K562 (cell line): ENCODE results near the gene DNAH8. TPM values are rescaled to one million over a fixed set of nuclear protein-coding genes. Genes with fewer than 3 reads are reported as not detected.
A peak's percentile ranks its signal among the peaks of the same experiment; 100 is the strongest.

Source experiments
- ATAC-seq: fragments of 200-7000 bp; cut with Tn5 transposase; 3 replicates; pipeline ENCODE4 v1.9.1; 2020; ENCODE audit warnings: moderate library complexity
- BruUV-seq: library from RNA; stranded (reverse); fragments of 400-500 nt; replicated peaks from 2 replicates; lab custom pipeline; 2021; lab: Mats Ljungman, UMichigan
- CTCF ChIA-PET: fragments of 300-600 bp; formaldehyde crosslinking; extraction: SDS; loops from one replicate; lab custom pipeline; 2021; ENCODE audit warnings: low intra/inter-chr PET ratio; lab: Yijun Ruan, JAX
- POLR2A ChIA-PET: fragments of 300-600, 350-650 bp; sonication (Branson Sonifier 250); formaldehyde crosslinking; extraction: SDS; loops from one replicate; lab custom pipeline; 2021; ENCODE audit warnings: antibody characterized with exemption, inconsistent platforms; lab: Yijun Ruan, JAX
- DNase-seq, 4 experiments: peaks; one replicate each; pipeline versions ENCODE4 v3.0.0 to v3.0.0-alpha.2; 2011 to 2018; ENCODE audit warnings: low spot score in 3 of 4, mixed read lengths in 3 of 4; ENCODE audit errors: extremely low read depth in 1 of 4
- FAIRE-seq: peaks from 2 replicates; lab custom pipeline; 2011; peaks lifted over from hg19 to GRCh38; lab: Jason Lieb, UNC
- H2AFZ ChIP-seq: 2 replicates; pipeline ENCODE4 v1.6.0; 2011; ENCODE audit warnings: low read depth, low read length, control low read depth, inconsistent platforms
- H3K27ac ChIP-seq: fragments of 200-600 bp; 3 replicates; pipeline ENCODE4 v1.8.0; 2011; ENCODE audit warnings: low read depth, mild to moderate bottlenecking, control low read depth, inconsistent platforms, low read length, moderate library complexity, mixed read lengths; ENCODE audit errors: extremely low read depth
- H3K27me3 ChIP-seq, 2 experiments: fragments of 300-600 bp in 1 of 2; 2 replicates in 1 of 2; 3 replicates in 1 of 2; pipeline versions ENCODE4 v1.6.0 to v1.8.0; 2011; ENCODE audit warnings: inconsistent platforms in 2 of 2, low read length in 2 of 2, mild to moderate bottlenecking in 1 of 2, mixed read lengths in 1 of 2, moderate library complexity in 1 of 2; ENCODE audit not compliant: control insufficient read depth in 2 of 2, insufficient read depth in 2 of 2
- H3K36me3 ChIP-seq: fragments of 300-600 bp; 3 replicates; pipeline ENCODE4 v1.8.0; 2011; ENCODE audit warnings: mild to moderate bottlenecking, low read length, inconsistent platforms; ENCODE audit not compliant: control insufficient read depth, insufficient read depth
- H3K4me1 ChIP-seq, 2 experiments: fragments of 200-600 bp in 1 of 2; replicated peaks in 1 of 2; 2 replicates in 1 of 2; 3 replicates in 1 of 2; pipeline versions ENCODE4 v1.5.1 to v1.8.0; 2011; ENCODE audit warnings: inconsistent platforms in 2 of 2, low read length in 2 of 2, mild to moderate bottlenecking in 1 of 2, mixed read lengths in 1 of 2, moderate library complexity in 1 of 2; ENCODE audit not compliant: control insufficient read depth in 2 of 2, insufficient read depth in 2 of 2
- H3K4me2 ChIP-seq: 2 replicates; pipeline ENCODE4 v1.6.1; 2011; ENCODE audit warnings: low read length, control low read depth, inconsistent platforms, mixed read lengths; ENCODE audit not compliant: insufficient read depth
- H3K4me3 ChIP-seq: fragments of 200-600 bp; sonication (generic), shearing (Covaris generic); 2 replicates; pipeline ENCODE4 v1.5.1; 2016; ENCODE audit warnings: control low read depth, inconsistent platforms
- H3K79me2 ChIP-seq: fragments of 200-600 bp; 3 replicates; pipeline ENCODE4 v1.8.0; 2011; ENCODE audit warnings: low read length, inconsistent platforms; ENCODE audit not compliant: control insufficient read depth, insufficient read depth
- H3K9ac ChIP-seq, 2 experiments: 2 replicates each; pipeline versions ENCODE4 v1.6.0 to v1.6.1; 2011; ENCODE audit warnings: low read depth in 2 of 2, low read length in 2 of 2, control low read depth in 1 of 2, inconsistent platforms in 1 of 2, mild to moderate bottlenecking in 1 of 2, mixed read lengths in 1 of 2; ENCODE audit not compliant: insufficient read depth in 1 of 2
- H3K9me1 ChIP-seq: one replicate; pipeline ENCODE4 v1.6.0; 2011; ENCODE audit warnings: inconsistent platforms, mild to moderate bottlenecking, low read length, moderate library complexity; ENCODE audit not compliant: control insufficient read depth, insufficient read depth
- H3K9me3 ChIP-seq: replicated peaks from 2 replicates; pipeline ENCODE4 v1.5.1; 2011; ENCODE audit warnings: low read depth, low read length, inconsistent platforms; ENCODE audit not compliant: control insufficient read depth, insufficient read depth
- H4K20me1 ChIP-seq: replicated peaks from 2 replicates; pipeline ENCODE4 v1.6.1; 2011; ENCODE audit warnings: low read length, inconsistent platforms, mixed read lengths; ENCODE audit not compliant: control insufficient read depth, insufficient read depth
- E2F1 ChIP-seq: sonication (generic); formaldehyde crosslinking; IDR thresholded peaks from 2 replicates; pipeline ENCODE4 v1.8.1; 2023; ENCODE audit warnings: mild to moderate bottlenecking, missing genetic modification reagents, moderate library complexity
- EZH2 ChIP-seq: IDR thresholded peaks from 2 replicates; pipeline ENCODE4 v1.6.1; 2012; ENCODE audit warnings: low read depth, mild to moderate bottlenecking, inconsistent platforms, low read length, borderline replicate concordance
- FOXA3 ChIP-seq, 2 experiments: fragments of 450-650 bp in 1 of 2; sonication (generic) in 1 of 2; formaldehyde crosslinking; IDR thresholded peaks in 1 of 2; conservative IDR thresholded peaks in 1 of 2; 2 replicates each; pipeline versions ENCODE4 v1.4.0 to v1.8.0; 2020 to 2022; ENCODE audit warnings: mild to moderate bottlenecking in 2 of 2, missing genetic modification reagents in 1 of 2
- GABPA ChIP-seq: fragments of 200-800 bp; sonication (Bioruptor generic); conservative IDR thresholded peaks from 2 replicates; pipeline ENCODE4 v1.6.1; 2016; ENCODE audit warnings: low read depth, missing genetic modification characterization, missing compliant biosample characterization
- MXD1 ChIP-seq: fragments of 250-450 bp; sonication (Bioruptor Pico); IDR thresholded peaks from 2 replicates; pipeline ENCODE4 v1.8.0; 2021; ENCODE audit warnings: borderline replicate concordance, mild to moderate bottlenecking, moderate library complexity; ENCODE audit not compliant: poor library complexity, severe bottlenecking
- TEAD4 ChIP-seq, 2 experiments: sonication (generic) in 1 of 2; formaldehyde crosslinking in 1 of 2; IDR thresholded peaks; 2 replicates each; pipeline versions ENCODE4 v1.6.1 to v1.8.0; 2012 to 2022; ENCODE audit warnings: borderline replicate concordance in 1 of 2, inconsistent platforms in 1 of 2, low read length in 1 of 2, mild to moderate bottlenecking in 1 of 2, missing genetic modification reagents in 1 of 2
- ZBTB17 ChIP-seq: fragments of 450-650 bp; formaldehyde crosslinking; IDR thresholded peaks from 2 replicates; pipeline ENCODE4 v1.4.0; 2020; ENCODE audit warnings: mild to moderate bottlenecking
- ZBTB40 ChIP-seq, 2 experiments: fragments of 450-650 bp in 1 of 2; sonication (generic) in 1 of 2; formaldehyde crosslinking in 1 of 2; IDR thresholded peaks; 2 replicates each; pipeline versions ENCODE4 v1.7.1 to v1.9.0; 2016 to 2022; ENCODE audit warnings: inconsistent platforms in 1 of 2, mild to moderate bottlenecking in 1 of 2, missing genetic modification reagents in 1 of 2
- ZEB2 ChIP-seq: fragments of 450-650 bp; IDR thresholded peaks from 2 replicates; pipeline ENCODE4 v1.6.1; 2016
- WGBS: fragments of 100-300 bp; shearing (Covaris generic); methylation state at CpG from one replicate; pipeline ENCODE4 v1.1.6; 2016; ENCODE audit warnings: low coverage, mixed read lengths; ENCODE audit not compliant: insufficient coverage; ENCODE audit errors: missing lambda C conversion rate; 5-methylcytosine and 5-hydroxymethylcytosine counted together
- in situ Hi-C: fragments of 300-500 bp; cut with MboI; formaldehyde crosslinking; loops from 4 replicates; pipeline ENCODE4 v1.15.0; 2018; ENCODE audit warnings: inconsistent platforms, mixed read lengths
- intact Hi-C: fragments of 100-400 bp; cut with micrococcal nuclease; formaldehyde crosslinking; loops from 2 replicates; pipeline ENCODE4 v1.14.2; 2022
- polyA plus RNA-seq, 8 experiments: library from polyadenylated mRNA; depleted of rRNA in 4 of 8; stranded (reverse) in 5 of 8; unstranded in 3 of 8; fragments of >200 nt; fragmentation: Nextera tagmentation in 2 of 8; fragmentation: Illumina TruSeq in 1 of 8; extraction: Ambion mirVana in 2 of 8; extraction: Trizol in 1 of 8; gene quantifications; 2 replicates each; pipeline versions ENCODE4 v1.2.1 to v1.2.3, GENCODE V29; 2011 to 2014; ENCODE audit warnings: inconsistent platforms in 1 of 8, missing spikeins in 1 of 8
- total RNA-seq, 7 experiments: library from RNA; depleted of rRNA in 6 of 7; stranded (reverse); fragments of >200 nt in 6 of 7; fragmentation: Illumina TruSeq in 2 of 7; extraction: Trizol in 2 of 7; gene quantifications; 2 replicates each; pipeline versions ENCODE4 v1.2.1 to v1.2.3, GENCODE V29; 2011 to 2021; ENCODE audit warnings: low replicate concordance in 1 of 7

Gene DNAH8
- total and polyA plus RNA-seq, 9 of the 15 experiments (the other 6 are each of a cell fraction or from before 2014, with no cell fraction given): 1.2 to 4.2 (median 2.9) TPM

GRCh38 chr6:38722727-38723334, 7.7 kb downstream of the DNAH8 start:
- FAIRE-seq: peak; percentile 70
- Histone ChIP-seq H3K79me2 (peaks cover 24% of the 10 kb centered on the region), H3K4me2 (peak overlapping the region; percentile 91), H3K4me3 (peak overlapping the region; percentile 55), H3K36me3 (no peaks in the 10 kb centered on the region; the same call in 2 of the 3 replicates), H3K9me3 (no peaks in the 10 kb centered on the region), H4K20me1 (no peaks in the 10 kb centered on the region), H3K9ac (peak overlapping the region; percentile 59 to 71; a peak in 3 of 4 replicates), H3K27me3 (no peaks in the 10 kb centered on the region), H2AFZ (peak overlapping the region; percentile 98), H3K27ac (peak overlapping the region; percentile 26; the same call in 2 of the 3 replicates), H3K4me1 (peaks cover 0 to 8% of the 10 kb centered on the region in 2 experiments; a peak in 2 of 5 replicates), H3K9me1 (no peaks in the 10 kb centered on the region)
- peak; percentile 85 to 89 (median 86) for DNase-seq
- in situ Hi-C loops: no loop called here
- POLR2A ChIA-PET: interaction anchor here (0.6 kb wide), 1 partner anchor 20 kb away, joined by 4 read pairs; the partner anchor contains the start of gene GLO1
- ATAC-seq: peak; percentile 99
- CTCF ChIA-PET: no interaction called here
- intact Hi-C loops: no loop called here
- WGBS: 6% methylated on average over 26 of the region's 26 CpGs
- BruUV-seq: TSS peak; percentile 81
- peak; percentile 71 for TF ChIP-seq ZBTB40 (IDR thresholded peaks at IDR 0.05)
- no peak for TF ChIP-seq ZBTB40 (CRISPR knock-in tag; IDR thresholded peaks at IDR 0.05)
- TF ChIP-seq FOXA3 (CRISPR knock-in tag; conservative IDR thresholded peaks at IDR 0.05 in 1 of 2, IDR thresholded peaks at IDR 0.05 in 1 of 2): no peak
- TF ChIP-seq TEAD4 (IDR thresholded peaks at IDR 0.05; ENCODE audit: low read length): no peak; the same call in 1 of the 2 replicates
- TF ChIP-seq TEAD4 (CRISPR knock-in tag; IDR thresholded peaks at IDR 0.05; ENCODE audit: borderline replicate concordance): no peak
- peak; percentile 69 for TF ChIP-seq GABPA (tag)
- no peak for TF ChIP-seq ZBTB17
- no peak for TF ChIP-seq MXD1 (CRISPR knock-in tag)
- TF ChIP-seq E2F1 (CRISPR knock-in tag): no peak
- TF ChIP-seq ZEB2: no peak
- no peak for TF ChIP-seq EZH2
